H1 (cell line): Measurements from ENCODE around the gene MINDY3. TPM values are rescaled to one million over a fixed set of nuclear protein-coding genes. Genes with fewer than 3 reads are reported as not detected.

Source experiments
- CTCF ChIA-PET: fragments of 300-600 bp; sonication (Branson Sonifier 250); formaldehyde crosslinking; loops from one replicate; lab custom pipeline; 2021; ENCODE audit not compliant: partially characterized antibody; lab: Charles Lee
- POLR2A ChIA-PET: fragments of 300-600 bp; sonication (Branson Sonifier 250); formaldehyde crosslinking; loops from one replicate; lab custom pipeline; 2021; ENCODE audit warnings: inconsistent platforms; ENCODE audit not compliant: partially characterized antibody; lab: Charles Lee
- DNase-seq, 2 experiments: peaks; one replicate each; pipeline versions ENCODE4 v3.0.0 to v3.0.0-alpha.2; 2010 to 2022; ENCODE audit warnings: low spot score in 2 of 2, low read depth in 1 of 2, mixed read lengths in 1 of 2
- FAIRE-seq: peaks from 2 replicates; lab custom pipeline; 2011; peaks lifted over from hg19 to GRCh38; lab: Jason Lieb, UNC
- H2AFZ ChIP-seq: 2 replicates; pipeline ENCODE4 v1.8.1; 2012; ENCODE audit warnings: low read length, inconsistent platforms
- H2AK5ac ChIP-seq: 2 replicates; pipeline ENCODE4 v1.6.1; 2013; ENCODE audit warnings: low read depth, low read length
- H2BK120ac ChIP-seq: replicated peaks from 2 replicates; pipeline ENCODE3; 2013; ENCODE audit warnings: low read depth, low read length, inconsistent platforms
- H2BK12ac ChIP-seq: 2 replicates; pipeline ENCODE4 v1.6.1; 2013; ENCODE audit warnings: low read depth, low read length
- H2BK15ac ChIP-seq: 2 replicates; pipeline ENCODE4 v1.6.1; 2013; ENCODE audit warnings: low read length
- H2BK20ac ChIP-seq: 2 replicates; pipeline ENCODE4 v1.6.1; 2013; ENCODE audit warnings: low read length
- H2BK5ac ChIP-seq: 2 replicates; pipeline ENCODE4 v1.6.1; 2013; ENCODE audit warnings: low read depth, low read length
- H3K14ac ChIP-seq: 2 replicates; pipeline ENCODE4 v1.6.1; 2013; ENCODE audit warnings: inconsistent platforms; ENCODE audit not compliant: insufficient read length
- H3K18ac ChIP-seq: 2 replicates; pipeline ENCODE4 v1.6.1; 2013; ENCODE audit warnings: low read length; ENCODE audit errors: extremely low read depth
- H3K23ac ChIP-seq: 2 replicates; pipeline ENCODE4 v1.6.1; 2013; ENCODE audit warnings: inconsistent platforms; ENCODE audit not compliant: insufficient read length
- H3K23me2 ChIP-seq: 2 replicates; pipeline ENCODE4 v1.6.1; 2013; ENCODE audit warnings: low read depth, low read length
- H3K27ac ChIP-seq: 2 replicates; pipeline ENCODE4 v1.6.1; 2011; ENCODE audit warnings: low read depth, low read length, inconsistent platforms
- H3K27me3 ChIP-seq, 4 experiments: replicated peaks in 1 of 4; 1 replicate in 1 of 4; 2 replicates in 3 of 4; pipeline versions ENCODE4 v1.6.1 to v1.8.1; 2011 to 2013; ENCODE audit warnings: low read length in 3 of 4, mild to moderate bottlenecking in 3 of 4, inconsistent platforms in 2 of 4, mixed read lengths in 2 of 4, moderate library complexity in 1 of 4; ENCODE audit not compliant: control insufficient read depth in 3 of 4, insufficient read depth in 3 of 4; ENCODE audit errors: extremely low read depth in 1 of 4
- H3K36me3 ChIP-seq, 4 experiments: 2 replicates each; pipeline versions ENCODE4 v1.6.1 to v1.8.1; 2011 to 2013; ENCODE audit warnings: mild to moderate bottlenecking in 4 of 4, low read length in 3 of 4, moderate library complexity in 2 of 4, control low read depth in 1 of 4, inconsistent platforms in 1 of 4; ENCODE audit not compliant: insufficient read depth in 4 of 4, control insufficient read depth in 2 of 4
- H3K4ac ChIP-seq: replicated peaks from 2 replicates; pipeline ENCODE3; 2013; ENCODE audit warnings: low read length, low read depth, mixed read lengths, inconsistent platforms; ENCODE audit not compliant: insufficient read length
- H3K4me1 ChIP-seq, 4 experiments: replicated peaks in 1 of 4; 1 replicate in 1 of 4; 2 replicates in 3 of 4; pipeline versions ENCODE4 v1.6.1 to v1.8.1; 2011 to 2013; ENCODE audit warnings: low read length in 3 of 4, inconsistent platforms in 2 of 4, mixed read lengths in 1 of 4; ENCODE audit not compliant: insufficient read depth in 4 of 4, control insufficient read depth in 3 of 4
- H3K4me2 ChIP-seq, 2 experiments: 2 replicates each; pipeline versions ENCODE4 v1.6.1 to v1.8.1; 2011 to 2013; ENCODE audit warnings: low read depth in 2 of 2, low read length in 2 of 2, control low read depth in 1 of 2, inconsistent platforms in 1 of 2, mild to moderate bottlenecking in 1 of 2; ENCODE audit not compliant: insufficient read depth in 1 of 2
- H3K4me3 ChIP-seq, 4 experiments: fragments of 200-600, 300-600 bp in 1 of 4; sonication (generic), shearing (Covaris generic), sonication (Bioruptor Twin) in 1 of 4; 2 replicates each; pipeline versions ENCODE4 v1.5.1 to v1.8.1; 2011 to 2016; ENCODE audit warnings: low read length in 4 of 4, low read depth in 3 of 4, control low read depth in 2 of 4, inconsistent platforms in 2 of 4, mild to moderate bottlenecking in 2 of 4, mixed read lengths in 1 of 4, moderate library complexity in 1 of 4; ENCODE audit not compliant: insufficient read depth in 2 of 4; ENCODE audit errors: extremely low read depth in 1 of 4
- H3K56ac ChIP-seq: replicated peaks from 2 replicates; pipeline ENCODE3; 2013; ENCODE audit warnings: low read depth, mild to moderate bottlenecking, mixed read lengths, low read length, inconsistent platforms; ENCODE audit not compliant: insufficient read length
- H3K79me1 ChIP-seq: 2 replicates; pipeline ENCODE4 v1.6.1; 2013; ENCODE audit warnings: low read depth, low read length, control low read depth
- H3K79me2 ChIP-seq, 2 experiments: 2 replicates each; pipeline versions ENCODE4 v1.6.1 to v1.8.1; 2012 to 2013; ENCODE audit warnings: low read length in 2 of 2, mild to moderate bottlenecking in 2 of 2, inconsistent platforms in 1 of 2; ENCODE audit not compliant: insufficient read depth in 2 of 2, control insufficient read depth in 1 of 2
- H3K9ac ChIP-seq, 4 experiments: replicated peaks in 1 of 4; 1 replicate in 1 of 4; 2 replicates in 3 of 4; pipeline versions ENCODE4 v1.6.1 to v1.8.1; 2011 to 2013; ENCODE audit warnings: low read depth in 3 of 4, low read length in 3 of 4, control low read depth in 2 of 4, mild to moderate bottlenecking in 2 of 4, moderate library complexity in 2 of 4, inconsistent platforms in 1 of 4; ENCODE audit errors: extremely low read depth in 1 of 4
- H3K9me3 ChIP-seq, 2 experiments: 2 replicates each; pipeline versions ENCODE4 v1.6.1 to v1.8.1; 2012 to 2013; ENCODE audit warnings: mild to moderate bottlenecking in 2 of 2, moderate library complexity in 2 of 2, control low read depth in 1 of 2, inconsistent platforms in 1 of 2, low read depth in 1 of 2, low read length in 1 of 2, mixed read lengths in 1 of 2; ENCODE audit not compliant: insufficient read depth in 2 of 2
- H4K20me1 ChIP-seq, 2 experiments: replicated peaks in 1 of 2; 2 replicates each; pipeline versions ENCODE3 to v1.8.1; 2011 to 2013; ENCODE audit warnings: inconsistent platforms in 2 of 2, low read length in 2 of 2, mild to moderate bottlenecking in 1 of 2; ENCODE audit not compliant: insufficient read depth in 2 of 2, control insufficient read depth in 1 of 2
- H4K5ac ChIP-seq: 2 replicates; pipeline ENCODE4 v1.6.1; 2013; ENCODE audit warnings: low read length, low read depth, mixed read lengths, inconsistent platforms; ENCODE audit not compliant: insufficient read length
- H4K8ac ChIP-seq: 2 replicates; pipeline ENCODE4 v1.8.0; 2013; ENCODE audit warnings: mild to moderate bottlenecking, moderate library complexity, low read length, inconsistent platforms; ENCODE audit not compliant: insufficient read depth; ENCODE audit errors: extremely low read depth
- H4K91ac ChIP-seq: replicated peaks from 2 replicates; pipeline ENCODE3; 2013; ENCODE audit warnings: low read length, mixed read lengths, inconsistent platforms; ENCODE audit not compliant: insufficient read length
- BCL11A ChIP-seq, 2 experiments: IDR thresholded peaks; one replicate each; pipeline ENCODE4 v1.6.1; 2011; ENCODE audit warnings: low read depth in 2 of 2, low read length in 2 of 2, mild to moderate bottlenecking in 2 of 2
- CBX5 ChIP-seq: fragments of 300-800, 300-1000 bp; sonication (generic); IDR thresholded peaks from 2 replicates; pipeline ENCODE4 v1.7.1; 2016; ENCODE audit warnings: antibody characterized with exemption, low read length, low read depth
- EGR1 ChIP-seq: IDR thresholded peaks from 2 replicates; pipeline ENCODE4 v1.6.1; 2011; ENCODE audit warnings: low read depth, low read length, borderline replicate concordance
- RAD21 ChIP-seq, 2 experiments: IDR thresholded peaks in 1 of 2; conservative IDR thresholded peaks in 1 of 2; 2 replicates each; pipeline ENCODE4 v1.6.1; 2011; ENCODE audit warnings: low read depth in 2 of 2, low read length in 2 of 2, improper control_type of control experiment in 1 of 2, inconsistent platforms in 1 of 2, mild to moderate bottlenecking in 1 of 2, moderate library complexity in 1 of 2
- SUZ12 ChIP-seq: fragments of 200-600 bp; sonication (generic); IDR thresholded peaks from 2 replicates; pipeline ENCODE4 v1.6.1; 2012; ENCODE audit warnings: mild to moderate bottlenecking, inconsistent platforms, low read length, moderate library complexity, mixed read lengths
- TBP ChIP-seq: IDR thresholded peaks from 2 replicates; pipeline ENCODE4 v1.6.1; 2011; ENCODE audit warnings: low read depth, low read length, improper control_type of control experiment
- WGBS, 2 experiments: shearing (Covaris generic) in 1 of 2; methylation state at CpG; one replicate each; pipeline versions ENCODE4 v1.1.6 to v1.1.7; 2013 to 2015; ENCODE audit warnings: low lambda C conversion rate in 2 of 2, mixed read lengths in 2 of 2, inconsistent platforms in 1 of 2, low coverage in 1 of 2, missing lambda C conversion rate in 1 of 2; ENCODE audit not compliant: insufficient replicate concordance in 2 of 2, insufficient coverage in 1 of 2, insufficient read length in 1 of 2; ENCODE audit errors: extremely low coverage in 1 of 2, missing lambda C conversion rate in 1 of 2; 5-methylcytosine and 5-hydroxymethylcytosine counted together
- polyA plus RNA-seq, 7 experiments: library from polyadenylated mRNA; depleted of rRNA in 3 of 7; stranded (reverse) in 5 of 7; unstranded in 2 of 7; fragments of >200 nt in 5 of 7; fragments of 200-250 nt in 2 of 7; gene quantifications; 1 replicate in 5 of 7; 2 replicates in 1 of 7; 4 replicates in 1 of 7; pipeline versions ENCODE4 v1.2.1 to v1.2.3, GENCODE V29; 2011 to 2013; ENCODE audit warnings: missing spikeins in 2 of 7, mixed read lengths in 2 of 7
- total RNA-seq: library from RNA; stranded (reverse); fragmentation: NEBNext Ultra II Directional; extraction: Animal tissue kit (Norgen Biotek cat#: 25700); gene quantifications from 2 replicates; pipeline ENCODE4 v1.2.1, GENCODE V29; 2021
- TF ChIP-seq, protein P1 (sequence below), 3 experiments: IDR thresholded peaks; 1 replicate in 2 of 3; 2 replicates in 1 of 3; pipeline versions ENCODE4 v1.5.1 to v1.6.1; 2011; ENCODE audit warnings: low read length in 3 of 3, mild to moderate bottlenecking in 3 of 3, inconsistent platforms in 2 of 3, low read depth in 1 of 3, moderate library complexity in 1 of 3; ENCODE audit not compliant: insufficient read depth in 1 of 3; ENCODE audit errors: control extremely low read depth in 1 of 3

The MINDY3 gene
- total and polyA plus RNA-seq, 2 of the 8 experiments (the other 6 are each of a cell fraction or from before 2014, with no cell fraction given): 4.6 to 13.6 TPM

DNA sequence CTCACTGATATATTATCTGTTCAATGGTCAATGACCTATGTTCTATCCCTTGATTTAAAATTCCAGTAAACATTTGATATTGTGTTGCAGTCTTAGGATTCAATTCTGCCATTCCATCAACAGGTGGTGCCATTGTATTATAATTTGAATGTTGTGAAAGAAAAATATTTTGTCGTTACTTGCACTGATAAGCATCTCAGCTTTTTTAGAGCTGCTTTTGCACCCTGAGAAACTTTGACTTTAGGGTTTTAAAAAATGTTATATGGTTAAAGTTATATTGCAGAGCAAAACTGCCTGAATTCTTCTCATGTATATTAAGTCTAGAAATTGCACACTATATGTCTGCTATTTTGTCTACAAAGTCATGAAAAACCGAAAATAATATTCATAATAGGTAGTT is 18.8 kb upstream of the MINDY3 start:
- DNase-seq: no peak
- Histone ChIP-seq H3K23me2 (no peaks in the 10 kb centered on the region), H2BK12ac (no peak overlapping the region), H3K4ac (no peak overlapping the region), H2AFZ (no peak overlapping the region), H4K91ac (no peak overlapping the region), H3K9ac (no peak overlapping the region), H2AK5ac (no peak overlapping the region), H2BK15ac (no peak overlapping the region), H3K79me1 (no peaks in the 10 kb centered on the region), H3K79me2 (no peaks in the 10 kb centered on the region), H3K4me3 (no peak overlapping the region), H3K18ac (no peak overlapping the region), H4K20me1 (no peaks in the 10 kb centered on the region), H3K4me2 (no peak overlapping the region), H3K27ac (no peak overlapping the region), H3K36me3 (no peaks in the 10 kb centered on the region), H2BK120ac (no peak overlapping the region), H3K27me3 (no peaks in the 10 kb centered on the region), H3K23ac (no peak overlapping the region), H3K4me1 (peaks cover 2 to 10% (median 3%) of the 10 kb centered on the region in 4 experiments; a peak in 5 of 7 replicates), H3K9me3 (no peaks in the 10 kb centered on the region), H2BK20ac (no peak overlapping the region), H4K5ac (no peak overlapping the region), H3K56ac (no peak overlapping the region), H2BK5ac (no peak overlapping the region), H4K8ac (no peak overlapping the region), H3K14ac (no peak overlapping the region)
- ChIA-PET POLR2A (no interaction called here), CTCF (interaction anchor here (0.6 to 2.5 kb wide), 10 partner anchors 10 to 1935 kb away, joined by 3 to 9 read pairs (median 3); no protein-coding TSS in a partner anchor)
- TF ChIP-seq RAD21 (IDR thresholded peaks at IDR 0.05 in 1 of 2, conservative IDR thresholded peaks at IDR 0.05 in 1 of 2; ENCODE audit: low read depth in 2 of 2, low read length in 2 of 2) (peak; percentile 77 to 86), BCL11A (IDR thresholded peaks at IDR 0.05; ENCODE audit: low read depth in 2 of 2, low read length in 2 of 2) (no peak), SUZ12 (no peak), EGR1 (no peak), CBX5 (no peak), TBP (no peak)
- TF ChIP-seq, protein P1, sequence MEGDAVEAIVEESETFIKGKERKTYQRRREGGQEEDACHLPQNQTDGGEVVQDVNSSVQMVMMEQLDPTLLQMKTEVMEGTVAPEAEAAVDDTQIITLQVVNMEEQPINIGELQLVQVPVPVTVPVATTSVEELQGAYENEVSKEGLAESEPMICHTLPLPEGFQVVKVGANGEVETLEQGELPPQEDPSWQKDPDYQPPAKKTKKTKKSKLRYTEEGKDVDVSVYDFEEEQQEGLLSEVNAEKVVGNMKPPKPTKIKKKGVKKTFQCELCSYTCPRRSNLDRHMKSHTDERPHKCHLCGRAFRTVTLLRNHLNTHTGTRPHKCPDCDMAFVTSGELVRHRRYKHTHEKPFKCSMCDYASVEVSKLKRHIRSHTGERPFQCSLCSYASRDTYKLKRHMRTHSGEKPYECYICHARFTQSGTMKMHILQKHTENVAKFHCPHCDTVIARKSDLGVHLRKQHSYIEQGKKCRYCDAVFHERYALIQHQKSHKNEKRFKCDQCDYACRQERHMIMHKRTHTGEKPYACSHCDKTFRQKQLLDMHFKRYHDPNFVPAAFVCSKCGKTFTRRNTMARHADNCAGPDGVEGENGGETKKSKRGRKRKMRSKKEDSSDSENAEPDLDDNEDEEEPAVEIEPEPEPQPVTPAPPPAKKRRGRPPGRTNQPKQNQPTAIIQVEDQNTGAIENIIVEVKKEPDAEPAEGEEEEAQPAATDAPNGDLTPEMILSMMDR (IDR thresholded peaks at IDR 0.05; ENCODE audit: control extremely low read depth in 1 of 3, insufficient read depth in 1 of 3, low read depth in 1 of 3, low read length in 3 of 3): peak in 2 of 3 experiments; percentile 38 to 52; a peak in 2 of 4 replicates
- WGBS, 2 experiments: 59% methylated on average over 2 of the region's 2 CpGs; no CpG with 5 or more reads in 1 of the 2 experiments
- FAIRE-seq: peak; percentile 79
